DMS114 treated with DMSO at 0.1 percent for 48 hours (cell line): Measurements from ENCODE around the gene PLEKHG7.
A peak's percentile ranks its signal among the peaks of the same experiment; 100 is the strongest.
"Not testable (repeated sequence)": the region's sequence is repeated elsewhere in the genome, so short reads cannot be mapped to it uniquely, and the experiment has no call there.

Source experiments
- DNase-seq: peaks from one replicate; lab custom pipeline; 2025; ENCODE audit not compliant: unreplicated experiment; lab: John Stamatoyannopoulos, UW

PLEKHG7 gene

GRCh38 chr12:92747151-92747550, 44.4 kb downstream of the PLEKHG7 start:
- no peak for DNase-seq

GRCh38 chr12:92749691-92750090, 46.9 kb downstream of the PLEKHG7 start:
- DNase-seq = not testable (repeated sequence)

- DNase-seq = no peak
Observed at GRCh38 chr12:92753976-92754885, 51.4 kb downstream of the PLEKHG7 start.

GRCh38 chr12:92756898-92757596, 54.3 kb downstream of the PLEKHG7 start:
- no peak for DNase-seq

DNA sequence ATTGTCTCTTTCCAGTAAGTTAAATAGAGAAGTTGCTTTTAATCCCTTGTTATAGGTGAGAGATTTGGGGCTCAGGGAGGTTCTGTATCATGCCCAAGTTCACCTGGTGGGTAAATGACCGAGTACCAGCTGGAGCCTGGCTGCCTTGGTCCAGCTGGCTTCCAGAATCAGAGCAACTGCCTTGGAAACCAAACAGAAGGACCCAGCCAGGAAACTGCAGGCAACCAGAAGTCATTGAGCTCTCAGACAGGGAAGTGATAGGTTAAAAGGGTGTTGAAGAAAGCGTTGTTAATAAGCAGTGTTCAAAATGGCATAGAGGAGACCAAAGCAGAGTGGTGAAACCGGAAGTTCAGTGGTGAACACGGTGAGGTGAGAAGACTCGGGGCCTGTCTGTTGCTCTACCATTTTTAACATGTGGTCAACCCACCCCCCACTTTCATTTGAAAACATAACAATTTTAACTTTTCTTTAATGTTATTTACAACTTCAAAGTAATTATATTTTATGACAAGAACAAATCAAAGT, 54.9 kb downstream of the PLEKHG7 start:
- no peak for DNase-seq

DNA sequence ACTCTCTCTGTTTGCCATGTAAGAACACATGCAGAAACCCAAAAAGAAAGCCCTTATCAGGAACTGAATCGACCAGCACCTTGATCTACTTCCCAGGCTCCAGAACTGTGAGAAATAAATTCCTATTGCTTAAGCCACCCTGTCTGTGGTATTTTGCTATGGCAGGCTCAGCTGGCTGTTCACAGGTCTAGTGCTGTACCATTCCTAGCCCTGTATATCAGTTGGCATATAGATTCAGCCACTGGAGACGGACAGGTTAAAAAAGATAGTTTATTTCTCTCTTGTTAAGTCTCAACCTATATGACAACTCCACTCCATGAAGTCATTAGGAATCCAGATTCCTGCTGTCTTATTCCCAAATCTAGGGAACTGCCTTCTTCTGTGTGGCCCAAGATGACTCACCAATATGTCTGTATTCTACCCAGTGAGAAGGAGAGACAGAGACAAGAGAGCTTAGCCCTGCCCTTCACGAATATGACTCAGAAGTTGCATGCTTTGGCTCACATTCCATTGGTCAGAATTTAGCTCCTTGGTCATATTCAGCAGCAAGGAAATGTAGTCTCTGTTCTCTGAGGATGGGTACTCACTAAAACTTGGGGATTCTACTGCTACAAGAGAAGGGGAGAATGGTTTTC, 57.0 kb downstream of the PLEKHG7 start:
- no peak for DNase-seq

GRCh38 chr12:92762773-92763172, 60.0 kb downstream of the PLEKHG7 start:
- no peak for DNase-seq

- DNase-seq = no peak
Observed at GRCh38 chr12:92764831-92765230, 62.0 kb downstream of the PLEKHG7 start.

DNA sequence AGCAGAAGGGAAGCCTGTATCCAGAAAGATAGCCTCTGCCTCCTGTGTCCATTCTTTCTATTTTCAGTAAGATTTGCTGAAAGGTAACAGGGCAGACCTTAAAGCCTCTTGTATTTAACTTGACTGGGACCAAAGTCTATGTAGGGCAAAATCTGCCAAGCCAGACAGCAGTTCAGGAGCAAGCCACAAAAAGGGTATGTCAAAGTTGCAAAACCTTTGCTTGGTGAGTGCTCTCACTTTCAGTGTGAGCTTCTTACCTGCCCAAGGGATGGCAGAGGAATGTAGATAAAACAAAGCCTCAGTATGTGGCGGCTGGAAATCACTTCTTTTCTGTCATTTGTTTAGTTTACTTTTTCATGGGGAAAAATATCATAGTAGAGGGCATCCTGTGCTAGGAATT, 63.1 kb downstream of the PLEKHG7 start:
- no peak for DNase-seq

DNA sequence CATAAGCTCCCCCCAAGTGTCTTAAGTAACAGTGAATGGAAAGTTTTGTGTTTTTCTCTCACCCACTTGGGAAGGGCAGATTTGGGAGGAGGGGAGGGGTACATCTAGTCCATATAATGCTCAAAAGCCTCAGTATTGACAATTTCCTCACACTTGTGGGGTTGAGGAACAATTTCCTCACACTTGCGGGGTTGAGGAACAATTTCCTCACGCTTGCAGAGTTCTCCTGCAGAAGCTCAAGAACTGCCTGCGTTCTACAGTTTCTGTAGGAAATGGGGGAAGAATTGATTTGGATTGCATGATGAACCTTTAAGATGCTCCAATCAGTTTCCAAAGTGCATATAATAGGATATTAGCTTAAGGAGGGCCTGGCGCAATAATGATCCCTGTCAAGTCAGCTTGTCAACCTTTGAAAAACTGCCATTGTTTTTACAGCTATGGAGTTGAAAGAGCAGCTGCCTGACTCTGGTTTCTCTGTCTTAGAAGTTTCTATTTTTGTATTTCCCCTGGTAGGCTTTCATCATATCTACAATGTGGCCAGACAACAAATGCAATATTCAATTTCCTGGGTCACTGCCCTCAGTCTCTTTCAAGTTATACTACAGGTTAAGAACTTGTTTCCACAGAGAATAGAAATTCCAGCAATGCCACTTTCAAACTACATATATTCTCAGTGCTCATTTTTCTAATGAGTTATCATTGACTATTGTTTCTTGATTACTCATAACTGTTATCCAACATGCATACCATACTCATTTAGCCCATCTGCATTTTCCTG, 66.5 kb downstream of the PLEKHG7 start:
- DNase-seq = no peak

DNA sequence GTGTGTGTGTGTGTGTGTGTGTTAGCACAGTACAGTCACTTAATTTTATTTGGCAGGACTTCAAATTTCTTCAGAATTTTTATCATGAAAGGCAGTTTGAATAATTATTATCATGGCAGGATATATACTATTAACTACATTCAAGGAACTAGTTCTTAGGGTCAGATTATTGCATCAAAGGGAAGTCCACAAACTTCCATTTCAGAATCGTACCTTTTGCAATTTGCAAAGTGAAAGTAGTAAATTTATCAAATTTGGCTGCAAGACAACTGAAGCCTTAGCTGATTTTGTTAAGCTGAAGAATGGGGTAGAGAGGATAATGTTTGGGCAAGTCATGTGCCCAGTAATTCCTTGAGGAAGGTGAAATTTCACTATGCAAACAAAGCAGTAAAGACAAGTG, 68.2 kb downstream of the PLEKHG7 start:
- DNase-seq = no peak

- no peak for DNase-seq
Observed at GRCh38 chr12:92775416-92775815, 72.6 kb downstream of the PLEKHG7 start.

DNA sequence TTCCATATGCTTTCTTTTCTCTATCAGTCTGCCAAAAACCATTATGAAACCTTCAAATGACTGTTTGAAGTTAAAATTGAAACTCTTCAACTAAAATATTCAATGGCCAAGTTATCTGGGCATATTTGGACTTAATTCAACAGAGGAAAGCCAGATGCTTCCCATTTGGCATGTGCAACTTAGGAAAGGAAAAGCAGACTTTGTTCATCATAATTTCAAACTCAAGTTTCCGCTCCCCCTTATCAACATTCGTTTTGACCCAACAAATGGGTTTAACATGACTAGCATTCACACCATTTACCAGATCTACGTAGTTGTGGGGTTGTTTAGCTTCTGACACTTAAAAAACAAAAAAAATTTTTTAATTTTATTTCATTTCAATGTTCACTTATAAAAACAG, 75.7 kb downstream of the PLEKHG7 start:
- DNase-seq = no peak

DNA sequence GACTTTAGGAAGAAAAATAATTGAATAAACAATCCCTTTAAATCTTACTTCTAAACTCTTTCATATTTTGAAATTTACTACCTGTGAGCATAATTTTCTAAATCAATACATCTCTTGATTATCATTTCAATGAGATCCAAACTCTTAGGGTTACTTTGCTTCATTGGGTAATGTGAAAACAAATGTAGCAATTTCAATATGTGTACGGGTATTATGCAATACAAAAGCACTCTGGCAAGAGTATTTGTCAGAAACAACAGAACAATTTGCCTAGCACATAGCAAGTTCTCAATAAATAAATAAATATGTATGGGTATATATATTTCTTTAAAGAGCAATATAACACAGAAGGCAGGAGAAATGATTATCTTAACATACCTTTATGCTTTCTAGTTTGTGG, 77.1 kb downstream of the PLEKHG7 start:
- no peak for DNase-seq

DNA sequence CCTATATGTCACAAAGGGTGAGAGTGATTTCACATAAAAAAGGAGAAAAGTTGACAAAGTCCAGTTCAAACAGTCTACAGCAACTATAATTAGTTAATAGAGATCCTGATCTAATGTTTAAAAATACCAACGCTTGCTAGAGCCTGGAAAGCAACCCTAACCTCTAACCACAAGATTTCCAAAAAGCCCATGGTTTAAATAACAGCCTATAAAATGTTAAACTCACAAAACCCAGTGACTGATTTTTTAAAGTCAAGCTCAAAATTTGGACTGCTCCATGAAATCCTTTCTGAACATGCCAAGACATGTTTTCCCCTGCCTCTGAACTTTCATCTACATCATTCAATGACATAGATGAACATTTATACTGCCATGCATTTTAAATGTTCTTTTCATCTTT, 81.6 kb downstream of the PLEKHG7 start:
- DNase-seq = no peak

DNA sequence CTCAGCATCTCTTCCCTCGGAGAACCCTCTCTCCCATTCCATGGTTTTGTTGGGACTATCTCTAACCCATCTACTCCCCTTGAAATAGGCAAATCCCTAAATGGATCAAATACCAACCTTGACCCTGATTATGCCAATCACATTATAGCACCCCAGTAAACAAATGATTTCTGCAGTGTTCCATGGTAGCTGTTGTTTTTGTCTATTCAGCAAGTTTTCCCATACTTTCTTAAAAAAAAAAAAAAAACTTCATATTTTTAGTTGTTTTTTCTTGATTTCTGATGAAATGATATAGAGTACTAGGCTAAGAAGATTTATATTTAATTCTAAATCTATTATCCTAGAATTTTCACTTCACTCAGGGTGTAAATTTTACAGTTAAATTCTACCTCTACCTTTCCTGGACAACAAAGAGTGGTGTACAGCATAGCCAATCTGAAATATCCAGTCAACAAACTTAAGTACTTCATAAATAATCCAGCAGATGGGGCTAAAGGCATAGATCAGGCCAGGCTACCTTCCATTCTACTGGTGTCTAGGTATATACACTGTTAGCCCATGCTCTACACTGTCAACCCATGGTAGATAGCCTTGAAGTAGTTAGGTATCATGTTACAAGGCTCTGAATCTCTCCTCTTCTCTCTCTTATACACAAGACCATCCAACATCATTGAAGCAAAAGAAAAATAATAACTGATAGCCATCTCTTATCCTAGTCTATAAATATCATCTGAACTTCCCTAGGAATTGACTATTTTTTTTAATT, 82.2 kb downstream of the PLEKHG7 start:
- peak; percentile 83 for DNase-seq

GRCh38 chr12:92785563-92785950, 82.8 kb downstream of the PLEKHG7 start:
- DNase-seq = no peak

DNA sequence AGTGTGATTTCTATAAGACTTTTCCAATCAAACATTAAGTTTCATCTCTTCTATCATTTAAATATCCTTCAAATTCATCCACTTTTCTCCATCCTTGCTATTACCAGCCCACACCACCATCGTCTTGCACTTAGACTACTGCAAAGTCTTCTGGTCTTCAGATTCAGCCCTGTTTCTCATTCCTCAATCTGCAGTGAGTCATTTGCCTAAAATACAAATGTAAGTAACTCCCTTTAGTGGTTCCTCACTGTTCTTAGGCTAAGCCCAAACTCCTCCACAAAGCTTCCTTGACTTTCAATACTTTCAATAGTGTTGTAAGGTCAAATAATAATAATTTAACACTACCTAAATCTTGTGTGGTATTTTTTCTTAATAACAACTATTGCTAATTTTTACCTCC, 83.3 kb downstream of the PLEKHG7 start:
- no peak for DNase-seq

- DNase-seq = not testable (repeated sequence)
Observed at GRCh38 chr12:92794356-92794755, 91.6 kb downstream of the PLEKHG7 start.

DNA sequence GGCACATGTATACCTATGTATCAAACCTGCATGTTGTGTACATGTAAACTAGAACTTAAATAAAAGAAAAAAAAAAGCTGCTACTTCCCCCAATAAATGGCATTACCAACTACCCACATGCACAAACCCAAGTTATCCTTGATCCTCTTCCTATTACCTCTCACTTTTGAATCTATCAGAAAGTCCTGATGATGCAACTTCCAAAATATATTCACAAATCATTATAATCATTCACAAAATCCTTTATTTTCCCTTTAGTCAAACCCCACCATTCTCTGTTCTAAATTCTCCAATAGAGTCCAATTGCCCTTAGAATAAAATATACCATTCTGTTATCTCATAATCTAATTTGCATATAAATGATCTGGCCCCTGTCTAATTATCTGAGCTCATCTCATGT, 92.0 kb downstream of the PLEKHG7 start:
- DNase-seq = no peak
